ENCODE data around the gene WWOX.

The WWOX gene

DNA sequence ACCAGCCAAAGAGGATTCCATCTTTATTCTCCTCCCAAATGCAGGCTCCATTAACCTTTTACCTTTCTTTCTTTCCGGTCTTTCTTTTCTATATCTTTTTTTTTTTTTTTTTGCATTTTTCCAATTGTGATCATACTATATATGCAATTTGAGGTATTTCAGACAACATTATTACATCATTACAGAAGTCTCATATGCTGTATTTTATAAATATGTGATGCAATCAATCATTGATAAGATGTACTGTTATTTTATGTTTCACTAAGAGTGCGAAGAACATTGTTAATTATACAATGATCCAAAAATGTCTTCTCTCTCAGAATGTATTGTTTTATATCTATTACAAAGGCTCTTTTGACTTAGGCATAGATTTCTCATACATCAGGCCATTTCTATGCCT, 683.1 kb downstream of the WWOX start:
- TF ChIP-seq, protein P1, sequence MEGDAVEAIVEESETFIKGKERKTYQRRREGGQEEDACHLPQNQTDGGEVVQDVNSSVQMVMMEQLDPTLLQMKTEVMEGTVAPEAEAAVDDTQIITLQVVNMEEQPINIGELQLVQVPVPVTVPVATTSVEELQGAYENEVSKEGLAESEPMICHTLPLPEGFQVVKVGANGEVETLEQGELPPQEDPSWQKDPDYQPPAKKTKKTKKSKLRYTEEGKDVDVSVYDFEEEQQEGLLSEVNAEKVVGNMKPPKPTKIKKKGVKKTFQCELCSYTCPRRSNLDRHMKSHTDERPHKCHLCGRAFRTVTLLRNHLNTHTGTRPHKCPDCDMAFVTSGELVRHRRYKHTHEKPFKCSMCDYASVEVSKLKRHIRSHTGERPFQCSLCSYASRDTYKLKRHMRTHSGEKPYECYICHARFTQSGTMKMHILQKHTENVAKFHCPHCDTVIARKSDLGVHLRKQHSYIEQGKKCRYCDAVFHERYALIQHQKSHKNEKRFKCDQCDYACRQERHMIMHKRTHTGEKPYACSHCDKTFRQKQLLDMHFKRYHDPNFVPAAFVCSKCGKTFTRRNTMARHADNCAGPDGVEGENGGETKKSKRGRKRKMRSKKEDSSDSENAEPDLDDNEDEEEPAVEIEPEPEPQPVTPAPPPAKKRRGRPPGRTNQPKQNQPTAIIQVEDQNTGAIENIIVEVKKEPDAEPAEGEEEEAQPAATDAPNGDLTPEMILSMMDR (IDR thresholded peaks at IDR 0.05; ENCODE audit: control insufficient read depth, insufficient read depth, low read depth, low read length, missing control alignments) = no peak
- H3K4me3 ChIP-seq (ENCODE audit: control insufficient read depth, low read depth, low read length) = no peak overlapping the region
- DNase-seq (ENCODE audit: low read depth) = no peak

DNA sequence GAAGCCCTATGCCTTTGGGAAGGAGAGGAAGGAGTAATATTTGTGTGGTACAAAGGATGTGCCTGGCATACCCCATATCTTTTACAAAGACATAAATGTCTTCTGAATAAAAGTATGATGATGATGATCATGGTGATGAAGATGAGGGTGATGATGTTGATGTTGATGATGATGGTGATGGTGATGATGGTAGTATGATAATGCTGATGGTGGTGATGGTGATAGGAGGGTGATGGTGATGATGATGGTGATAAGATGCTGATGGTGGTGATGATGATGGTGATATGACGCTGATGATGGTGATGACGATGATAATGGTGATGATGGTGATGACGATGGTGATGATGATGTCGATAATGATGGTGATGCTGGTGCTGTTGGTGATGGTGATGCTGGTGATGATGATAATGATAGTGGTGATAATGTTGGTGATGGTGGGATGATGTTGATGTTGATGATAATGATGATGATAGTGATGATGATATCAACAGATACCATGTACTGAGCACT, 684.2 kb downstream of the WWOX start:
- DNase-seq (ENCODE audit: low read depth) = no peak
- H3K4me3 ChIP-seq (ENCODE audit: control insufficient read depth, low read depth, low read length) = no peak overlapping the region
- TF ChIP-seq, protein P1 (IDR thresholded peaks at IDR 0.05; ENCODE audit: control insufficient read depth, insufficient read depth, low read depth, low read length, missing control alignments) = no peak

DNA sequence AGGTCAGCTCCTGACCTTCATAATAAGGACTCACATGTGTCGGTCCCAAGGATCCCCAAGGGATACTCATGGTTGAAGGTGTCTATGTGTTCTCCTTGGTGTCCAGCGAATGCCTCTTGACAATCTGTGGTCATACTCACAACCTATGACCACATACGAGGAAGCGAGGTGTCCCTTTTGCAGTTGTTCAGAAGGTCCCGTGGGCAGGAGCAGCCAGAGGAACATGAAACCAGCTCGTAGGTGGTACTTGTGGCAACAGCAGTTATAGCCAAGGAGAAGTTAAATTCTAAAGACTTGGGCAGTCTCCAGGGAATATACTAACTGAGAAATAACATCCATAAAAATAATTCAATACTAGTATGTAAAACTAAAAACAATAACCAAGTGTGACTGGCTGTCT, 685.3 kb downstream of the WWOX start:
- DNase-seq (ENCODE audit: low read depth) = no peak
- H3K4me3 ChIP-seq (ENCODE audit: control insufficient read depth, low read depth, low read length) = no peak overlapping the region
- TF ChIP-seq, protein P1 (IDR thresholded peaks at IDR 0.05; ENCODE audit: control insufficient read depth, insufficient read depth, low read depth, low read length, missing control alignments) = no peak

DNA sequence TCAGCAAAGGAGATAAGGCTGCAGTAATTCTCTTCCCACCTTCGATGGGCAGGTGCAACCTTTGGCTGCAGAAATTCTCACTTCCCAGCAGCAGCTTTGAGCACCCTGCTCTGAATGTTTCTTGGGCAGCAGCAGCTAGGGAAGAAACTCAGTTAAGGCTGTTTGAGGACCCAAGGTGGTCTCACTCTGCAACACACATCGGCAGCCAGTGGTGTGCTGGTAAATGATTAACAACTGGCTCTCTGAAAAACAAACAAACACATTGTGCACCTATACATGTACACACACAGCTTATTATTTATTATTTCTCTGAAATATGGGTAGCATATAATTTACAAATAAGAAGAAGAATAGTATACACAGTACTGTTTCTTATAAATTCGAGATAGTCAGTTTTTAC, 685.8 kb downstream of the WWOX start:
- DNase-seq (ENCODE audit: low read depth) = no peak
- TF ChIP-seq, protein P1 (IDR thresholded peaks at IDR 0.05; ENCODE audit: control insufficient read depth, insufficient read depth, low read depth, low read length, missing control alignments) = no peak
- H3K4me3 ChIP-seq (ENCODE audit: control insufficient read depth, low read depth, low read length) = no peak overlapping the region

DNA sequence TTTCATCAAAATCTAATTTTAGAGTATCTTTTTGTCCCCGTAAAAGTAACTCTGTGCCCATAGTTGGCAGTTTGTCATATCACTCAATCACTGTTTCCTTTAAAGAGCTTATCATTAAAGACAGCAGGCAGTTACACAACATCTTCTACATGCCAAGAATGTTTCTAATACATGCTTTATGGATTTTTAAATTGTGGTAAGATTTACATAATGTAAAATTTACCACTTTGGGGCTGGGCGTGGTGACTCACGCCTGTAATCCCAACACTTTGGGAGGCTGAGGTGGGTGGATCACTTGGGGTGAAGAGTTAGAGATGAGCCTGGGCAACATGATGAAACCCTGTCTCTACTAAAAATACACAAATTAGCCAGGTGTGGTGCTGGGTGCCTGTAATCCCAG, 687.2 kb downstream of the WWOX start:
- DNase-seq (ENCODE audit: low read depth) = no peak
- no peak overlapping the region for H3K4me3 ChIP-seq (ENCODE audit: control insufficient read depth, low read depth, low read length)
- TF ChIP-seq, protein P1 (IDR thresholded peaks at IDR 0.05; ENCODE audit: control insufficient read depth, insufficient read depth, low read depth, low read length, missing control alignments) = no peak

DNA sequence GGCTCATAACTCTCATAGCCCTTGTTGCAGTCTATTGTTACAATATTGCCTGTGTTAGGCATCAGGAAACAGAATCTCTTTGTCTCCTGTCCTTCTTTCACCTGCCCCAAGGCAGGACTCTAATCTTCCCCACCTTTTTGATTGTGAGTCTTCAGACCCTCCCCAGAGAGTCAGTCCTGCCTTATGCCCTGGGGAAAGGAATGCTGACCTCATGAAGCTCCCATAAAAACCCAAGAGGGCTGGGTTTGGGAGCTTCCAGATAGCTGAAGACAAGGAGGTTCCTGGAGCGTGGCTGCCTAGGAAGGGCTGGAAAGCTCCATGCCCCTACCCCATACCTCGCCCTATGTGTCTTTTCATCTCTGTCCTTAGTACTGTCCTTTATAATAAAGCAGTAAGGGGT, 688.8 kb downstream of the WWOX start:
- TF ChIP-seq, protein P1 (IDR thresholded peaks at IDR 0.05; ENCODE audit: control insufficient read depth, insufficient read depth, low read depth, low read length, missing control alignments) = no peak
- no peak for DNase-seq (ENCODE audit: low read depth)
- no peak overlapping the region for H3K4me3 ChIP-seq (ENCODE audit: control insufficient read depth, low read depth, low read length)

DNA sequence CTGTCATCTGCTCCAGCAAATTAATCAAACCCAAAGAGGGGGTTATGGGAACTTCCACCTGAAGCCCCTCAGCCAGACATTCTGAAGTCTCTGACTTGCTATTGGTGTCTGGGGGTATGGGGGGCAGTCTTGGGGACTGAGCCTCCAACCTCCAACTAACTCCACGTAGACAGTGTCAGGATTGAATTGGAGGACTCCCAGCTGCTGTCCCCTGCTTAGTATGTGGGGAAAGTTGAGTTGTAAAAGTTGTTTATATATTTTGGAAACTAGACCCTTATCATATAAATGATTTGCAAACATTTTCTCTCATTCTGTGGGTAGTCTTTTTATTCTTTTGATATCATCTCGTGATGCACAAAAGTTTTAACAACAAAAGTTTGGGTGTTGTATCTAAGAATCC, 689.2 kb downstream of the WWOX start:
- no peak overlapping the region for H3K4me3 ChIP-seq (ENCODE audit: control insufficient read depth, low read depth, low read length)
- TF ChIP-seq, protein P1 (IDR thresholded peaks at IDR 0.05; ENCODE audit: control insufficient read depth, insufficient read depth, low read depth, low read length, missing control alignments) = no peak
- DNase-seq (ENCODE audit: low read depth) = no peak
